Measurements from ENCODE around the gene N4BP2L2. TPM values are rescaled to one million over a fixed set of nuclear protein-coding genes. Genes with fewer than 3 reads are reported as not detected.

The N4BP2L2 gene
- total RNA-seq, 3 donors from 2014 or later, result 130 to 341 (median 250) TPM

DNA sequence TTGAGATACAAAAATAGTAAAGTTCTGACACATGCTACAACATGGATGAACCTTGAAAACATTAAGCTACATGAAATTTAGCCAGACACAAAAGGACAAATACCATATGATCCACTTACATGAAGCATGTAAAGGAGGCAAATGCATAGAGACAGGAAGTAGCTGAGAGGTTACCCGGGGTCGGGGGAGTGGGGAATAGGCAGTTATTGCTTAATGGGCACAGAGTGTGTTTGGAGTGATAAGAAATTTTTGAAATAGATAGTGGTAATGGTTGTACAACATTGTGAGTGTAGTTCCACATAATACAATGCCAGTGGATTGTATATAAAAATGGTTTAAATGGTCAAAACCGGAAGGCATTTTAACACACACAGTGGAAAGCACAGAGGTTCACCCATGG lies 115.0 kb downstream of the N4BP2L2 start:
- TF ChIP-seq, protein P1, sequence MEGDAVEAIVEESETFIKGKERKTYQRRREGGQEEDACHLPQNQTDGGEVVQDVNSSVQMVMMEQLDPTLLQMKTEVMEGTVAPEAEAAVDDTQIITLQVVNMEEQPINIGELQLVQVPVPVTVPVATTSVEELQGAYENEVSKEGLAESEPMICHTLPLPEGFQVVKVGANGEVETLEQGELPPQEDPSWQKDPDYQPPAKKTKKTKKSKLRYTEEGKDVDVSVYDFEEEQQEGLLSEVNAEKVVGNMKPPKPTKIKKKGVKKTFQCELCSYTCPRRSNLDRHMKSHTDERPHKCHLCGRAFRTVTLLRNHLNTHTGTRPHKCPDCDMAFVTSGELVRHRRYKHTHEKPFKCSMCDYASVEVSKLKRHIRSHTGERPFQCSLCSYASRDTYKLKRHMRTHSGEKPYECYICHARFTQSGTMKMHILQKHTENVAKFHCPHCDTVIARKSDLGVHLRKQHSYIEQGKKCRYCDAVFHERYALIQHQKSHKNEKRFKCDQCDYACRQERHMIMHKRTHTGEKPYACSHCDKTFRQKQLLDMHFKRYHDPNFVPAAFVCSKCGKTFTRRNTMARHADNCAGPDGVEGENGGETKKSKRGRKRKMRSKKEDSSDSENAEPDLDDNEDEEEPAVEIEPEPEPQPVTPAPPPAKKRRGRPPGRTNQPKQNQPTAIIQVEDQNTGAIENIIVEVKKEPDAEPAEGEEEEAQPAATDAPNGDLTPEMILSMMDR (IDR thresholded peaks at IDR 0.05), result no peak
- TF ChIP-seq POLR2AphosphoS5 (IDR thresholded peaks at IDR 0.05), result no peak
- TF ChIP-seq POLR2A (IDR thresholded peaks at IDR 0.05), result no peak
- H3K27me3 ChIP-seq, result no peaks in the 10 kb centered on the region
- H3K9me3 ChIP-seq, result no peaks in the 10 kb centered on the region
- intact Hi-C loops (cut with DNase I; ENCODE audit: low total_unique reads), result no loop called here
- no peak for DNase-seq (ENCODE audit: low spot score in 2 of 2)
- no peak overlapping the region for H3K27ac ChIP-seq
- H3K4me1 ChIP-seq, result no peaks in the 10 kb centered on the region
- H3K4me3 ChIP-seq, result no peak overlapping the region
- H3K36me3 ChIP-seq, result no peaks in the 10 kb centered on the region

DNA sequence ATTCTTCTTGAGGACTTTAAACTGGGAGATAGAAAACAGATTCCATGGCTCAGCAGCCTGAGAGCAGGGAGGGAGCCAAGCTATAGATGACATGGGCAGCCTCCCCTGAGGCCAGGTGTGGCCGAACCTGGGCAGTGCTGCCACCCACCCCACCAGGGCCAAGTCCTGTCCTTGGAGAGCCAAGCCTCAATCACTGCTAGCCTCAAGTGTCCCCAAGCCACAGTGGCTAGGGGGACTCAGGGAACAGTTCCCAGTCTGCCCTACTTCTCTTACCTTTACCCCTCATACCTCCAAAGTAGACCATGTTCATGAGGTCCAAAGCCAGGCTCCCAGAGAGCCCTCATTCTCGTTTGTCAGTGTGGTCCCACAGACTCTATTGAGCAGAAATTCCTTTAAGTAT lies 118.7 kb downstream of the N4BP2L2 start:
- Histone ChIP-seq H3K4me1 (no peaks in the 10 kb centered on the region), H3K27me3 (no peaks in the 10 kb centered on the region), H3K36me3 (no peaks in the 10 kb centered on the region), H3K9me3 (no peaks in the 10 kb centered on the region), H3K27ac (no peak overlapping the region), H3K4me3 (no peak overlapping the region)
- TF ChIP-seq, protein P1 (IDR thresholded peaks at IDR 0.05), result no peak
- TF ChIP-seq POLR2A (IDR thresholded peaks at IDR 0.05), result no peak
- TF ChIP-seq POLR2AphosphoS5 (IDR thresholded peaks at IDR 0.05), result no peak
- DNase-seq (ENCODE audit: low spot score in 2 of 2), result no peak
- intact Hi-C loops (cut with DNase I; ENCODE audit: low total_unique reads), result no loop called here

DNA sequence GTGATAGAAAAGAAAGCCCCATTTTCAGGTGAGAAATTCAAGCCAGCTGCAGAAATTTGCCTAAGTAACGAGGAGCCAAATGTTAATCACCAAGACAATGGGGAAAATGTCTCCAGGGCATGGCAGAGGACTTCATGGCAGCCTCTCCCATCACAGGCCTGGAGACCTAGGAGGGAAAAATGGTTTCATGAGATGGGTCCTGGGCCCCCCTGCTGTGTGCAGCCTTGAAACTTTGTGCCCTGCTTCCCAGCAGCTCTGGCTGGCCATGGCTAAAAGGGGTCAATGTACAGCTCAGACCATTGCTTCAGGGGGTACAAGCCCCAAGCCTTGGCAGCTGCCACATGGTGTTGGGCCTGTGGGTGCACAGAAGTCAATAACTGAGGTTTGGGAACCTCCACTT lies 120.6 kb downstream of the N4BP2L2 start:
- H3K4me3 ChIP-seq, result no peak overlapping the region
- no peak for DNase-seq (ENCODE audit: low spot score in 2 of 2)
- intact Hi-C loops (cut with DNase I; ENCODE audit: low total_unique reads), result no loop called here
- H3K4me1 ChIP-seq, result no peaks in the 10 kb centered on the region
- no peaks in the 10 kb centered on the region for H3K27me3 ChIP-seq
- no peak overlapping the region for H3K27ac ChIP-seq
- no peaks in the 10 kb centered on the region for H3K36me3 ChIP-seq
- H3K9me3 ChIP-seq, result no peaks in the 10 kb centered on the region
- TF ChIP-seq, protein P1 (IDR thresholded peaks at IDR 0.05), result no peak

DNA sequence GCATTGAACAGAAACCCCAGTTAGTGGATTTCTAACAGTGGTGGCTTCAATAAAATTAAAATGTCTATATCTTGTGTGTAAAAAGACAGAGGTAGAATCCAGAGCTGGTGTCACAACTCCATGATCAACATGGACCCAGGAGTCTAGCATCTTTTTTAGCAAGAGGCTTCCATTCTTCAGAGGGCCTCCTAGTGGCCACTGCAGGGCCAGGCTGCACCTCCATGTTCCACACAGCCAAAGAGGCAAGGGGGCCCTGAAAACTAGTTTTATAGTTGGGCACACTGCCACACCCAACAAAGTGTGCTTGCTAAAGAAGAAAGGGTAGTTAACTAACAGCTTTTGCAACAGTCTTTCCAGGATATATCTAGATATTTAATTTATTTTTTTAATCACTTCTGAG lies 123.6 kb downstream of the N4BP2L2 start:
- Histone ChIP-seq H3K4me3 (no peak overlapping the region), H3K27me3 (no peaks in the 10 kb centered on the region), H3K9me3 (no peaks in the 10 kb centered on the region), H3K36me3 (no peaks in the 10 kb centered on the region), H3K27ac (no peak overlapping the region), H3K4me1 (no peaks in the 10 kb centered on the region)
- no peak for DNase-seq (ENCODE audit: low spot score in 2 of 2)
- TF ChIP-seq, protein P1 (IDR thresholded peaks at IDR 0.05), result no peak
- TF ChIP-seq POLR2A (IDR thresholded peaks at IDR 0.05), result no peak
- no peak for TF ChIP-seq POLR2AphosphoS5 (IDR thresholded peaks at IDR 0.05)
- intact Hi-C loops (cut with DNase I; ENCODE audit: low total_unique reads), result no loop called here

DNA sequence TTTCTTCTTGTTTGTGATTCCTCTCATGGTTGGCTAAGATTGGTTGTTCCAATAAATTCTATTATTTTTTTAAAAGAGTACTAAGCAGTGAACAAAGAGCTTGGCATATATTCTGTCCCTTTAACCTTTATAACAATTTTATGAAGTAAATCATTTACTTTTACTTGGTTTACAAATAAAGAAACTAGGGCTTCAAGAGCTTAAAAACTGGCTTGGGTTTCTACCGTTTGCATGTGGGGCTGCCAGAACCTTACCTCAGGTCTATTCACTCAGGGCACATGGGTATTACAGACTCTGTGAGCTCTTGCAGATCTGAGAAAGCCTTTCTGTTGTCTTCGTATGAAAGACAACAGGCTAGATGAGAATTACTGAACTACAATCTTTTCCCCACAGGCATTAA lies 124.0 kb downstream of the N4BP2L2 start:
- H3K4me3 ChIP-seq, result no peak overlapping the region
- intact Hi-C loops (cut with DNase I; ENCODE audit: low total_unique reads), result no loop called here
- no peaks in the 10 kb centered on the region for H3K4me1 ChIP-seq
- no peaks in the 10 kb centered on the region for H3K36me3 ChIP-seq
- H3K27ac ChIP-seq, result no peak overlapping the region
- H3K27me3 ChIP-seq, result no peaks in the 10 kb centered on the region
- TF ChIP-seq POLR2AphosphoS5 (IDR thresholded peaks at IDR 0.05) (no peak), POLR2A (IDR thresholded peaks at IDR 0.05) (no peak)
- TF ChIP-seq, protein P1 (IDR thresholded peaks at IDR 0.05), result no peak
- no peak for DNase-seq (ENCODE audit: low spot score in 2 of 2)
- H3K9me3 ChIP-seq, result no peaks in the 10 kb centered on the region

Measured in breast epithelium (tissue), 4 donors.